HG02678 (cell line): ENCODE data around the gene FLRT2.

Experiments
- ATAC-seq: cut with Tn5 transposase; IDR thresholded peaks from one replicate; pipeline ENCODE4 v1.9.1; 2021; ENCODE audit warnings: mild to moderate bottlenecking, moderate library complexity; ENCODE audit not compliant: unreplicated experiment

Gene FLRT2

GRCh38 chr14:85562630-85563029 lies 32.7 kb downstream of the FLRT2 start:
- no peak for ATAC-seq

GRCh38 chr14:85564841-85565527 lies 35.0 kb downstream of the FLRT2 start:
- ATAC-seq = no peak

- no peak for ATAC-seq
Measured at GRCh38 chr14:85565862-85566296, 35.9 kb downstream of the FLRT2 start.

- ATAC-seq = no peak
Measured at GRCh38 chr14:85566603-85567002, 36.7 kb downstream of the FLRT2 start.

GRCh38 chr14:85572011-85572410 lies 42.1 kb downstream of the FLRT2 start:
- ATAC-seq = no peak

GRCh38 chr14:85572845-85573244 lies 42.9 kb downstream of the FLRT2 start:
- no peak for ATAC-seq

GRCh38 chr14:85573406-85573805 lies 43.5 kb downstream of the FLRT2 start:
- no peak for ATAC-seq

- ATAC-seq = no peak
Measured at GRCh38 chr14:85574853-85575616, 45.1 kb downstream of the FLRT2 start.

GRCh38 chr14:85575617-85575898 lies 45.6 kb downstream of the FLRT2 start:
- no peak for ATAC-seq

GRCh38 chr14:85576218-85576617 lies 46.3 kb downstream of the FLRT2 start:
- ATAC-seq = no peak

GRCh38 chr14:85576848-85577542 lies 47.1 kb downstream of the FLRT2 start:
- ATAC-seq = no peak

GRCh38 chr14:85577543-85578114 lies 47.7 kb downstream of the FLRT2 start:
- no peak for ATAC-seq

GRCh38 chr14:85578357-85578756 lies 48.4 kb downstream of the FLRT2 start:
- ATAC-seq = no peak

- ATAC-seq = no peak
Measured at GRCh38 chr14:85578930-85579329, 49.0 kb downstream of the FLRT2 start.

GRCh38 chr14:85579942-85580341 lies 50.0 kb downstream of the FLRT2 start:
- no peak for ATAC-seq

- ATAC-seq = no peak
Measured at GRCh38 chr14:85580536-85581140, 50.7 kb downstream of the FLRT2 start.

- ATAC-seq = no peak
Measured at GRCh38 chr14:85581691-85582090, 51.7 kb downstream of the FLRT2 start.

GRCh38 chr14:85583380-85583779 lies 53.4 kb downstream of the FLRT2 start:
- ATAC-seq = no peak

- no peak for ATAC-seq
Measured at GRCh38 chr14:85584481-85584880, 54.5 kb downstream of the FLRT2 start.

- ATAC-seq = no peak
Measured at GRCh38 chr14:85587151-85587711, 57.3 kb downstream of the FLRT2 start.

- no peak for ATAC-seq
Measured at GRCh38 chr14:85590784-85591183, 60.8 kb downstream of the FLRT2 start.
